ENCODE results near the gene ATP2B3.

- TF ChIP-seq CTCF (IDR thresholded peaks at IDR 0.05) (no peak), POLR2A (IDR thresholded peaks at IDR 0.05) (no peak)
Measured at GRCh38 chrX:153551135-153551534, 33.7 kb downstream of the ATP2B3 start.
